HTERT RPE-1 (cell line): Measurements from ENCODE around the gene PLEKHA8.

Experiments used
- in situ Hi-C: fragments of 300-500 bp; cut with MboI; formaldehyde crosslinking; loops from 4 replicates; pipeline ENCODE4 v1.14.3; 2020; ENCODE audit warnings: low sequenced_read_pairs

PLEKHA8 gene

DNA sequence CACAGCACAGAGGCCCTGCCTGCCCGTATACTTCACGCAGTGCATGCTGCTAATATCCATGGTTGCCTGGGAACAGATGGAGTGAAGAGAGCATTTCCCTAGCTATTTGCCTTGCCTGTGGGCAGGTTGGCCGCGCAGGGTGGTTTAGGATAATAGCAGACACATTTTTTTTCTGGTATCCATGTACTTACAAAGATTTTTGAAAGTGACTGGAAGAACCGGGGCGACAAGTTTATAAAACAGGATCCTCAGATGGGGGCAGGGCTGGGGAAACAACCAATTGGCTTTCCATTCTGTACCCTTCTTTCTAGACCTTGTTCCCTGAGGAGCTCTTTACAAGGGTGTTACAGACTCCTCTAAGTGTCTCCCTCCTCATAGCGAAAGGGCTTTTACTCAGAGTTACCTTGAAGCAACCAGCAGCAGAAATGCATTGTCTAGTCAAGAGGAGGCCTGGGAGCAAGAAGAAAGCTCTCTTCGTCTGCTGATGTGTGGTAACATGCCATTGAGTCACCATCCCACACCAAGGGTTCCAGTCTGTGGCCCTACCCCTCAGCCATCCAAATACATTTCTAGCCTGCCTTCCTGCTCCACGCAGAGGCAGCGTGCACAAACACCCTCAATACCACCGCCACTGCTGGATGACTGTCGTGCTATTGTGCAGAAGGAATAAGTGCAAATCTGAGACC lies 138.1 kb downstream of the PLEKHA8 start:
- in situ Hi-C loops, result no loop called here

- in situ Hi-C loops, result no loop called here
Measured at GRCh38 chr7:30166841-30167235, 138.6 kb downstream of the PLEKHA8 start.

GRCh38 chr7:30167901-30168300 lies 139.7 kb downstream of the PLEKHA8 start:
- in situ Hi-C loops, result no loop called here

DNA sequence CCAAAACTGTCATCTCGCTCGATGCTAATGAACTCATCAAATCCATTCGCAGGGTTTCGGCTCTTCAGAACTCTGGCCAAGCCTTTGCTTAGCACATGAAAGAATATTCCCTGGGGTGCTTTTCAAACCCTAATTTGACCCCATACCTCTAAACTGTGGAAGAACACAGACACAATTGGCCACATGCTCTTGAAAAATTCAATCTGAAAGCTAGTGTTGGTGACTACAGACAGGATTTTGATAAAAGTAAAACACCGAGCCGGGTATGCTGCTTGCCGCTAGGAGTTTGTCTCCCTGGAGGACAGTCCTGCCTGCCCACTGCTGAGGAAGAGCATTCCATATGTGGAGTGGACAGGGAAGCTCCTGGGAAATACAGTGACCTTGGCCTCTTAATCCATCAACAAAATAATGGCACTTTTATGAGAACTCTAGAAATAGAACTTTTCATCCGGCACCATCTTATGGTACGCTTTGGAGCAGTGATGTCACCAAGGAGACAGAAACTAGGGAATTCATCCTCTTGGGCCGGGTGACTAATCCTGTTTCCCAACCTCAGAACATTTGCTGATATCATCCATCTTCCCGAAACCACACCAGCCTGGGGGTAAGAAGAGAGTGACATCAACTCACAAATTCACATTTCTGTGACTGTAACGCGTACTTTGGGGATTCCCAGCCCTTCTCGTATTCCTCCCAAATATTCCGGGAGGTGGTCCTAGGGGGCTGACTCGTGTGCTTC lies 140.8 kb downstream of the PLEKHA8 start:
- in situ Hi-C loops, result no loop called here

- in situ Hi-C loops, result no loop called here
Measured at GRCh38 chr7:30169579-30169978, 141.4 kb downstream of the PLEKHA8 start.

- in situ Hi-C loops, result no loop called here
Measured at GRCh38 chr7:30170476-30171205, 142.4 kb downstream of the PLEKHA8 start.

DNA sequence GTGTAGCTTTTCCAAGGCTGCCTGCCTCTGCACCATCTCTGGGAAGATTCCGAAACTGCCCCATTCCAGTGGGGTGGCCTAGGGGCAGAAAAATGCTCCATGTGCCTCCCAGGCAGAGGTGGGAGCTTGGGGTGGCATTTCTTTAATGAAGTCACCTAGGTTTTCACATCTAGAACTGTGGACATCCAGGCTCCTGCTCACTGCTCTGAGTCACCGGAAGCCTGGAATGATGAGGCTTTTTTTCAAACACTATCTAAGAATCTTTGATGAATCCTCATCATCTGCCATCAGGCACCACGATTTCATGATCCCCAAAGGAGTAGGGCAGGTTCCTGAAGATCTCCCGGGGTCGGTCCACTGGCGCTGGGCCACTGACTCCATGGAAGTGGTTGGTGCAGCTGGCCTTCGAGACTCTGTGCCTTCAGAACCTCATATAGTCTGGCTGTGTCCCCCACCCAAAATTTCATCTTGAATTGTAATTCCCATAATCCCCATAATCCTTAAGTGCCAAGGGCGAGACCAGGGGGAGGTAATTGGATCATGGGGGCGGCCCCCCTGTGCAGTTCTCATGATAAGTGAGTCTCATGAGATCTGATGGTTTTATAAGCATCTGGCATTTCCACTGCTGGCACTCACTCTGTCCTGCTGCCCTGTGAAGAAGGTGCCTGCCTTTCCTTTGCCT lies 143.7 kb downstream of the PLEKHA8 start:
- in situ Hi-C loops, result no loop called here

DNA sequence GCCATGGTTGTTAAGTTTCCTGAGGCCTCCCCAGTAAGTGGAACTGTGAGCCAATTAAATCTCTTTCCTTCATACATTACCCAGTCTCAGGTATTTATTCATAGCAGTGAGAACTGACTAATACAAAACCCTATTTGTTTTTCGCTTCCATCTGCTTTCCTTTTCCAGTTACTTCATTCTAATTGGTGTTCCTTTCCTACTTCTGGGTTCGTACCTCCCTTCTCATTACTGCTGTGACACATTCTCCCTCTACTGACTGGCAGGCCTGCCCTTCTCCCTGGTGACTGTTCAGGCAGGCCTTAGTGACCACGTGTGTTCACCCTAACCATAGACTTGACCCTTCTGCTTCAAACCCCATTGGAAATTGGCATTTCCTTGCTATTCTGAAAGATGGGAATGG lies 144.2 kb downstream of the PLEKHA8 start:
- in situ Hi-C loops, result no loop called here

GRCh38 chr7:30173058-30173897 lies 145.1 kb downstream of the PLEKHA8 start:
- in situ Hi-C loops, result no loop called here

DNA sequence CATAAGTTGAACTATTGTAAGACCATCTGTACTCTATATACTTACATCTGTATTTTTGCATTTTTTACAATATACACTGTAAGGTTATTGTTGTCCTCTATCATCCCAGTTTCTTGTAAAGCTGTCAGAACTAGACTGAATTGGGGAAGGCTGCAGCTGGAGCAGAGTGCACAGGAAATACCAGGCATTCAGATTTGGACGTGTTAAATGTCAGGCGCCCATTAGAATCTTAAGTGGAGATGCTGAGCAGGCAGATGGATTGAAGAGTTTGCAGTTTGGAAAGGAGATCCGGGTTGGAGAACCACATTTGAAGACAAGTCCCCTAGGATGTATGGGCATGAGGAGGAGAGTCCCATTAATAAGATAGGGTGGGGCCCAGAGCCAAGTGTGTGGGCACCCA lies 147.0 kb downstream of the PLEKHA8 start:
- in situ Hi-C loops, result no loop called here

GRCh38 chr7:30175636-30176147 lies 147.5 kb downstream of the PLEKHA8 start:
- in situ Hi-C loops, result no loop called here

DNA sequence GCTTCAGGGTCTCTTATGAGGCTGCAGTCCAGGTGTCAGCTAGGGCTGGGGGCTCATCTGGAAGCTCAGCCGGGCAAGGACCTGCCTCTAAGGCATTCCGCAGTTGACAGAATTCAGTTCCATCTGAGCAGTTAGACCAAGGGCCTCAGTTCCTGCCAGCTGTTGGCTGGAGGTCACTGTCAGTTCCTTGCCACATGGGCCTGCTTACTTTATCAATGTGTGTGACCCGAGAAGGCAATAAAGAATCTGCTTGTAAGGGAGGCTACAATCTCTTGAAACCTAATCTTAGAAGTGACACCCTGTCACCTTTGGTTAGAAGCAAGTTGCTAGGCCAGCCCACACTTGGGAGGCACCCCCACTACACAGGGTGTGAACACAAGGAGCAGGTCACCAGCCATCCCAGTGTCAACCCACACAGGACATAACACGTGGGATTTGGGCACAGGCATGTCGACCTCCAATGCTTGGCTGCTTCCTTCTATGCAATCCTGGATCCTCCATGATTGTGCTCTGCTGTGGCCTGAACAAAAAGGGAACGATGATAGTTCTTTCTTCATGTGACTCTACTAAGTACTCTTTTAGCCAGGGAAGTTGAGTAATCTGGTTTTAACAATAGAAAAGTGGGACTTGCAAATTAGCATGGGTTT lies 148.4 kb downstream of the PLEKHA8 start:
- in situ Hi-C loops, result no loop called here

DNA sequence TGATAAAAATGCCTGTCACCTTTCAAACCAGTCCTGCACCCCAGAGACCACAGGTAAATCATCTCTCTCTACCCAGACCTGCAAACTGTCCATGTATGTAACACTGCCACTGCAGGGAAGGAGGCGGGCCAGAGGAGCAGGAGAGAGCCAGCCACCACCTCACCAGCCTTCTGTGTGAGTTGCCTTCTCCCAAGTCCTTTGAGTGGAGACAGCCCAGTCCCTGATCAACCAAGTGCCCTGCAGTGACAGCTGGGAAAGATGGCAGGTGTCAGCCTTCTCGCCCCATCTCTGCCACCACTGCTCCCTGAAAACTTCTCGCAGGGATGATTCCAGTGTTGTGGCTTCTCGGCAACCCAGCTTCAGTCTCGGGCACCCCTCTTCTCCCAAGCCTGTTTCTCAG lies 149.0 kb downstream of the PLEKHA8 start:
- in situ Hi-C loops, result no loop called here

GRCh38 chr7:30177965-30178364 lies 149.8 kb downstream of the PLEKHA8 start:
- in situ Hi-C loops, result no loop called here

DNA sequence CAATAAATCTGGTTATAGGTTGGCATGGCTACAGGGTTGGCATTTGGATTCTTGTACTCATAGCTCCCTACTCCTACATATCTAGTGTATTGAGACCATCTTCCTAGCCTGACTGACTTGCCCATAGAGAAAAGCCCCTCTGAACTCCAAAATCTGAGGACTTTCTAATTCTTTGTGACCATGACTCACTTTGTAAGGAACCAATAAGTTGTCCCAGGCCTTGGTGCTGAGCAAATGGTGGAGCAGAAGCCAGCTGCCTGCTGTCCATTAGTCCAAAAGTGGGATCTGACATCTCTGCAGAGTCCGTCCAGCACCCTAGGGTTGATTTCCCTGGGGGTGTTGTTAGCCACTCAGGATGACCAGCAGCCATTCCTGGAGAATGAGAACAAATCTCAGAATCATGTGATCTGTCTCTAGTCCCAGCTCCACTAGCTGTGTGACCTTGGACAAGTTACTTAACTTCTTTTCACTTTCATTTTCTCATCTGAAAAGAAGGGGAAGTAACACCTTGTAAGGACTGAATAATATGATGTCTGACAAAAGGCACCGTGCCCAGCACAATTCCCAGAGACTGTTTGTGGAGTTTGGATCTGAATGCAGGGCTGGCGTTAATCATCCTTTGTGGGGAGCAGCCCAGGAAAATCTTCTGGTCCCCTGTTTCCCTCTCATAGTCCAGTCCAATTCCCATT lies 150.7 kb downstream of the PLEKHA8 start:
- in situ Hi-C loops, result no loop called here
